Neural progenitor cell (in vitro differentiated cells): ENCODE results near the gene NPTXR. TPM values are rescaled to one million over a fixed set of nuclear protein-coding genes. Genes with fewer than 3 reads are reported as not detected.

ENCODE experiments used
- DNase-seq: peaks from one replicate; pipeline ENCODE4 v3.0.0-alpha.2; 2016; ENCODE audit warnings: low spot score
- H2AFZ ChIP-seq: fragments of 200-600 bp; sonication (generic); replicated peaks from 2 replicates; pipeline ENCODE4 v1.6.1; 2016; ENCODE audit warnings: antibody characterized with exemption
- H3F3A ChIP-seq: fragments of 200-600 bp; sonication (generic); 2 replicates; pipeline ENCODE4 v1.6.1; 2016; ENCODE audit warnings: antibody characterized with exemption, low read depth
- H3K27ac ChIP-seq: fragments of 200-600 bp; sonication (generic); 2 replicates; pipeline ENCODE4 v1.5.1; 2016; ENCODE audit warnings: mild to moderate bottlenecking
- H3K27me3 ChIP-seq: fragments of 200-600 bp; sonication (generic); 2 replicates; pipeline ENCODE4 v1.6.1; 2016; ENCODE audit warnings: mild to moderate bottlenecking, moderate library complexity
- H3K36me3 ChIP-seq: fragments of 200-600 bp; sonication (generic); 2 replicates; pipeline ENCODE4 v1.5.1; 2016
- H3K4me1 ChIP-seq: fragments of 200-600 bp; sonication (generic); 2 replicates; pipeline ENCODE4 v1.6.1; 2016; ENCODE audit warnings: mixed run types
- H3K4me2 ChIP-seq: fragments of 200-600 bp; sonication (generic); 2 replicates; pipeline ENCODE4 v1.6.1; 2016
- H3K4me3 ChIP-seq: fragments of 200-600 bp; sonication (generic); 2 replicates; pipeline ENCODE4 v1.5.1; 2016
- H3K79me2 ChIP-seq: fragments of 200-600 bp; sonication (generic); 2 replicates; pipeline ENCODE4 v1.6.1; 2016; ENCODE audit warnings: low read depth
- H3K9ac ChIP-seq: fragments of 200-600 bp; sonication (generic); 2 replicates; pipeline ENCODE4 v1.6.1; 2016
- H3K9me3 ChIP-seq: fragments of 200-600 bp; sonication (generic); 2 replicates; pipeline ENCODE4 v1.5.1; 2016; ENCODE audit warnings: low read depth
- H4K20me1 ChIP-seq: fragments of 200-600 bp; sonication (generic); 2 replicates; pipeline ENCODE4 v1.6.1; 2016; ENCODE audit warnings: low read depth
- H3K27ac Mint-ChIP-seq: 3 replicates; pipeline ENCODE4 v1.8.0; 2021; ENCODE audit warnings: mixed read lengths
- H3K27me3 Mint-ChIP-seq: 2 replicates; pipeline ENCODE4 v1.8.0; 2022; ENCODE audit warnings: low read depth, mild to moderate bottlenecking, inconsistent platforms, moderate library complexity, mixed read lengths; ENCODE audit not compliant: insufficient read depth
- H3K36me3 Mint-ChIP-seq: 3 replicates; pipeline ENCODE4 v1.8.0; 2021; ENCODE audit warnings: mixed read lengths
- H3K4me1 Mint-ChIP-seq: 3 replicates; pipeline ENCODE4 v1.8.0; 2021; ENCODE audit warnings: mixed read lengths
- H3K4me3 Mint-ChIP-seq: 3 replicates; pipeline ENCODE4 v1.8.0; 2021; ENCODE audit warnings: mild to moderate bottlenecking, moderate library complexity, mixed read lengths
- H3K9me3 Mint-ChIP-seq: 3 replicates; pipeline ENCODE4 v1.8.0; 2020; ENCODE audit warnings: mixed read lengths
- EZH2 ChIP-seq: fragments of 200-600 bp; sonication (generic); IDR thresholded peaks from 2 replicates; pipeline ENCODE4 v1.6.1; 2017; ENCODE audit warnings: antibody characterized with exemption, mild to moderate bottlenecking, moderate library complexity
- EZH2phosphoT487 ChIP-seq: fragments of 200-600 bp; sonication (generic); IDR thresholded peaks from 2 replicates; pipeline ENCODE4 v1.6.1; 2017; ENCODE audit warnings: antibody characterized with exemption
- total RNA-seq: library from RNA; depleted of rRNA; stranded (reverse); fragments of >200 nt; gene quantifications from 2 replicates; pipeline ENCODE4 v1.2.3, GENCODE V29; 2015; ENCODE audit warnings: low replicate concordance
- TF ChIP-seq, protein P1 (sequence below): fragments of 200-600 bp; sonication (generic); IDR thresholded peaks from 2 replicates; pipeline ENCODE4 v1.5.1; 2017; ENCODE audit warnings: antibody characterized with exemption, mild to moderate bottlenecking

Gene NPTXR
- total RNA-seq, 1 donor from 2014 or later: 0.99 TPM

DNA sequence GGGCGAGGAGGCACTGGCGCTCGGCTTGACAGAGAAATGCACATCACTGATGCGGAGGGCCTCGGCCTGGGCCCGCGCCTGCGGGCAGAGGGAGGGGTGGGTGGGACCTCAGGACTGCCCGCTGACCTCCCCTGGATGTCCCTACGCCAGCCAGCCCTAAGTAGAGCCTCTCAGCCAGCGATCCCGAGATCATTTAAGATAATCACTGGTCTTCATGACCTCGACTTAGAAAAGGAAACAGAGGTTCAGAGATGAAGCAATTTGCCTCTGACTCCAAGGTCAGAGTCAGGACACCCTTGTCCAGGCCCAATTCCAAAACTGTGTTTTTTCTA is 23.3 kb upstream of the NPTXR start:
- peaks cover 15% of the 10 kb centered on the region for H3K4me1 ChIP-seq
- peaks cover 34% of the 10 kb centered on the region for H3K79me2 ChIP-seq
- H3K36me3 ChIP-seq: no peaks in the 10 kb centered on the region
- no peak overlapping the region for H3K4me3 ChIP-seq
- no peak for DNase-seq
- H3F3A ChIP-seq: peaks cover 19% of the 10 kb centered on the region
- peak overlapping the region; percentile 52 for H3K4me2 ChIP-seq
- Mint-ChIP-seq H3K4me1 (peaks cover 35% of the 10 kb centered on the region), H3K4me3 (no peak overlapping the region), H3K27ac (no peak overlapping the region), H3K9me3 (no peaks in the 10 kb centered on the region), H3K27me3 (peaks cover 6% of the 10 kb centered on the region), H3K36me3 (peaks cover 3% of the 10 kb centered on the region)
- peaks cover 88% of the 10 kb centered on the region for H4K20me1 ChIP-seq
- TF ChIP-seq, protein P1, sequence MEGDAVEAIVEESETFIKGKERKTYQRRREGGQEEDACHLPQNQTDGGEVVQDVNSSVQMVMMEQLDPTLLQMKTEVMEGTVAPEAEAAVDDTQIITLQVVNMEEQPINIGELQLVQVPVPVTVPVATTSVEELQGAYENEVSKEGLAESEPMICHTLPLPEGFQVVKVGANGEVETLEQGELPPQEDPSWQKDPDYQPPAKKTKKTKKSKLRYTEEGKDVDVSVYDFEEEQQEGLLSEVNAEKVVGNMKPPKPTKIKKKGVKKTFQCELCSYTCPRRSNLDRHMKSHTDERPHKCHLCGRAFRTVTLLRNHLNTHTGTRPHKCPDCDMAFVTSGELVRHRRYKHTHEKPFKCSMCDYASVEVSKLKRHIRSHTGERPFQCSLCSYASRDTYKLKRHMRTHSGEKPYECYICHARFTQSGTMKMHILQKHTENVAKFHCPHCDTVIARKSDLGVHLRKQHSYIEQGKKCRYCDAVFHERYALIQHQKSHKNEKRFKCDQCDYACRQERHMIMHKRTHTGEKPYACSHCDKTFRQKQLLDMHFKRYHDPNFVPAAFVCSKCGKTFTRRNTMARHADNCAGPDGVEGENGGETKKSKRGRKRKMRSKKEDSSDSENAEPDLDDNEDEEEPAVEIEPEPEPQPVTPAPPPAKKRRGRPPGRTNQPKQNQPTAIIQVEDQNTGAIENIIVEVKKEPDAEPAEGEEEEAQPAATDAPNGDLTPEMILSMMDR: no peak
- TF ChIP-seq EZH2phosphoT487: no peak
- no peak for TF ChIP-seq EZH2
- no peak overlapping the region for H2AFZ ChIP-seq
- H3K9me3 ChIP-seq: no peaks in the 10 kb centered on the region
- H3K9ac ChIP-seq: no peak overlapping the region
- H3K27me3 ChIP-seq: no peaks in the 10 kb centered on the region
- H3K27ac ChIP-seq: no peak overlapping the region

GRCh38 chr22:38866399-38867123 is 22.7 kb upstream of the NPTXR start:
- H3K36me3 Mint-ChIP-seq: peaks cover 3% of the 10 kb centered on the region
- no peak overlapping the region for H3K4me3 ChIP-seq
- no peak overlapping the region for H3K4me3 Mint-ChIP-seq

DNA sequence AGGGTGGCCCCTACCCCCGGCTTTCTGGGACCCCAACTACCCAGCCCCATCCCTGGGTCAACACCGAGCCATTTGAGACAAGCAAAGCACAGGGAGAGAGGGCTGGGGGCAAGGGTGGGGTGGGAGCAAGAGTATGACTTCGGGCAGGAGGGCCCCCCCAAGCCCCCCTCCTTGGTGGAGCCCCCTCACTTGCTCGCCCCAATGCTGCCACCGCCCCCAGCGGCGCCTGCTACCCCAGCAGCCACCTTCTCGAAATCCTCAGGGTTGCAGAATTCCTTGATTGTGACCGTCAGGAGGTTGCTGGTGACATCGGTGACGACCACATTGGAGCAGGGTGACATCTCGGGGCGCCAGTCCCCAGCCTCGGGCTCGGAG is 22.2 kb upstream of the NPTXR start:
- TF ChIP-seq EZH2 (no peak), EZH2phosphoT487 (no peak)
- TF ChIP-seq, protein P1: no peak
- Histone ChIP-seq H3K4me3 (no peak overlapping the region), H3K4me1 (peaks cover 26% of the 10 kb centered on the region), H3K9me3 (no peaks in the 10 kb centered on the region), H3K27me3 (no peaks in the 10 kb centered on the region), H4K20me1 (peaks cover 99% of the 10 kb centered on the region), H3K36me3 (no peaks in the 10 kb centered on the region), H3K9ac (no peak overlapping the region), H3F3A (peaks cover 21% of the 10 kb centered on the region), H2AFZ (no peak overlapping the region), H3K4me2 (no peak overlapping the region), H3K79me2 (peaks cover 26% of the 10 kb centered on the region), H3K27ac (no peak overlapping the region)
- H3K4me3 Mint-ChIP-seq: no peak overlapping the region
- H3K27ac Mint-ChIP-seq: no peak overlapping the region
- peaks cover 42% of the 10 kb centered on the region for H3K4me1 Mint-ChIP-seq
- H3K36me3 Mint-ChIP-seq: peaks cover 3% of the 10 kb centered on the region
- DNase-seq: no peak
- no peaks in the 10 kb centered on the region for H3K9me3 Mint-ChIP-seq
- H3K27me3 Mint-ChIP-seq: peaks cover 6% of the 10 kb centered on the region

More at GRCh38 chr22:38866399-38867123, 22.7 kb upstream of the NPTXR start:
- Histone ChIP-seq H3K36me3 (no peaks in the 10 kb centered on the region), H3K4me1 (peaks cover 20% of the 10 kb centered on the region), H2AFZ (no peak overlapping the region), H3K4me2 (peak overlapping the region; percentile 52), H3K79me2 (peaks cover 31% of the 10 kb centered on the region), H3K27me3 (no peaks in the 10 kb centered on the region), H3F3A (peaks cover 21% of the 10 kb centered on the region), H3K27ac (no peak overlapping the region), H3K9me3 (no peaks in the 10 kb centered on the region), H4K20me1 (peaks cover 94% of the 10 kb centered on the region), H3K9ac (no peak overlapping the region)
- H3K4me1 Mint-ChIP-seq: peaks cover 38% of the 10 kb centered on the region
- no peaks in the 10 kb centered on the region for H3K9me3 Mint-ChIP-seq
- peak; percentile 77 for DNase-seq
- H3K27me3 Mint-ChIP-seq: peaks cover 6% of the 10 kb centered on the region
- TF ChIP-seq, protein P1: peak; percentile 8
- TF ChIP-seq EZH2phosphoT487: no peak
- H3K27ac Mint-ChIP-seq: no peak overlapping the region
